ENCODE measurements around the gene SYT7. TPM values are rescaled to one million over a fixed set of nuclear protein-coding genes. Genes with fewer than 3 reads are reported as not detected.

SYT7 gene
- polyA plus RNA-seq, 4 donors = 0.81 to 12.2 (median 3.0) TPM

GRCh38 chr11:61489833-61490721 is 90.8 kb downstream of the SYT7 start:
- peak; percentile 20 for DNase-seq
- H3K4me3 ChIP-seq (ENCODE audit: low read depth in 1 of 3, low read length in 3 of 3) = no peak overlapping the region
- H3K27ac ChIP-seq (ENCODE audit: low read depth in 1 of 3, low read length in 2 of 3) = peak overlapping the region in 1 of 3 donors; percentile 24
- WGBS, 3 donors = 37 to 46% (median 38%) methylated on average over 13 of the region's 13 CpGs
- peaks cover 0 to 22% (median 2%) of the 10 kb centered on the region in 3 donors for H3K4me1 ChIP-seq (ENCODE audit: control insufficient read depth in 3 of 3, insufficient read depth in 2 of 3, low read depth in 1 of 3, low read length in 2 of 3)
- FAIRE-seq = no peak
- peaks cover 0 to 3% of the 10 kb centered on the region in 2 donors for H3K9me3 ChIP-seq (ENCODE audit: control insufficient read depth in 2 of 2, insufficient read depth in 1 of 2, low read depth in 1 of 2, low read length in 1 of 2)
- H3K27me3 ChIP-seq (ENCODE audit: control insufficient read depth in 3 of 3, insufficient read depth in 3 of 3, low read length in 3 of 3) = no peaks in the 10 kb centered on the region
- peaks cover 0 to 13% (median 0%) of the 10 kb centered on the region in 3 donors for H3K36me3 ChIP-seq (ENCODE audit: control insufficient read depth in 3 of 3, insufficient read depth in 2 of 3, low read depth in 1 of 3, low read length in 3 of 3)

- DNase-seq (peak; percentile 71 to 76), FAIRE-seq (no peak)
- H3K9me3 ChIP-seq (ENCODE audit: control insufficient read depth in 2 of 2, insufficient read depth in 1 of 2, low read depth in 1 of 2, low read length in 1 of 2) = peaks cover 0 to 3% of the 10 kb centered on the region in 2 donors
- peaks cover 0 to 13% (median 0%) of the 10 kb centered on the region in 3 donors for H3K36me3 ChIP-seq (ENCODE audit: control insufficient read depth in 3 of 3, insufficient read depth in 2 of 3, low read depth in 1 of 3, low read length in 3 of 3)
- peak overlapping the region in 1 of 3 donors; percentile 14 for H3K27ac ChIP-seq (ENCODE audit: low read depth in 1 of 3, low read length in 2 of 3)
- H3K4me3 ChIP-seq (ENCODE audit: low read depth in 1 of 3, low read length in 3 of 3) = no peak overlapping the region
- peaks cover 0 to 22% (median 2%) of the 10 kb centered on the region in 3 donors for H3K4me1 ChIP-seq (ENCODE audit: control insufficient read depth in 3 of 3, insufficient read depth in 2 of 3, low read depth in 1 of 3, low read length in 2 of 3)
- H3K27me3 ChIP-seq (ENCODE audit: control insufficient read depth in 3 of 3, insufficient read depth in 3 of 3, low read length in 3 of 3) = no peaks in the 10 kb centered on the region
- WGBS, 3 donors = 7 to 22% (median 17%) methylated on average over 19 of the region's 19 CpGs
Measured at GRCh38 chr11:61488651-61489291, 92.1 kb downstream of the SYT7 start.

GRCh38 chr11:61487342-61488025 is 93.4 kb downstream of the SYT7 start:
- Histone ChIP-seq H3K9me3 (ENCODE audit: control insufficient read depth in 2 of 2, insufficient read depth in 1 of 2, low read depth in 1 of 2, low read length in 1 of 2) (peaks cover 0 to 3% of the 10 kb centered on the region in 2 donors), H3K27me3 (ENCODE audit: control insufficient read depth in 3 of 3, insufficient read depth in 3 of 3, low read length in 3 of 3) (no peaks in the 10 kb centered on the region), H3K4me1 (ENCODE audit: control insufficient read depth in 3 of 3, insufficient read depth in 2 of 3, low read depth in 1 of 3, low read length in 2 of 3) (peaks cover 0 to 22% (median 2%) of the 10 kb centered on the region in 3 donors), H3K36me3 (ENCODE audit: control insufficient read depth in 3 of 3, insufficient read depth in 2 of 3, low read depth in 1 of 3, low read length in 3 of 3) (peaks cover 0 to 13% (median 0%) of the 10 kb centered on the region in 3 donors), H3K4me3 (ENCODE audit: low read depth in 1 of 3, low read length in 3 of 3) (no peak overlapping the region), H3K27ac (ENCODE audit: low read depth in 1 of 3, low read length in 2 of 3) (no peak overlapping the region)
- WGBS, 3 donors = 90 to 94% (median 93%) methylated on average over 4 of the region's 4 CpGs
- DNase-seq (no peak), FAIRE-seq (no peak)

GRCh38 chr11:61486779-61487178 is 94.1 kb downstream of the SYT7 start:
- no peak overlapping the region for H3K27ac ChIP-seq (ENCODE audit: low read depth in 1 of 3, low read length in 2 of 3)
- peaks cover 0 to 13% (median 0%) of the 10 kb centered on the region in 3 donors for H3K36me3 ChIP-seq (ENCODE audit: control insufficient read depth in 3 of 3, insufficient read depth in 2 of 3, low read depth in 1 of 3, low read length in 3 of 3)
- no peak overlapping the region for H3K4me3 ChIP-seq (ENCODE audit: low read depth in 1 of 3, low read length in 3 of 3)
- H3K27me3 ChIP-seq (ENCODE audit: control insufficient read depth in 3 of 3, insufficient read depth in 3 of 3, low read length in 3 of 3) = no peaks in the 10 kb centered on the region
- peaks cover 0 to 22% (median 2%) of the 10 kb centered on the region in 3 donors for H3K4me1 ChIP-seq (ENCODE audit: control insufficient read depth in 3 of 3, insufficient read depth in 2 of 3, low read depth in 1 of 3, low read length in 2 of 3)
- H3K9me3 ChIP-seq (ENCODE audit: control insufficient read depth in 2 of 2, insufficient read depth in 1 of 2, low read depth in 1 of 2, low read length in 1 of 2) = peaks cover 0 to 3% of the 10 kb centered on the region in 2 donors
- 83 to 88% (median 85%) methylated on average over 4 to 5 of the region's 5 CpGs for WGBS, 3 donors
- DNase-seq (no peak), FAIRE-seq (no peak)

- no peak overlapping the region for H3K4me3 ChIP-seq (ENCODE audit: low read depth in 1 of 3, low read length in 3 of 3)
- peaks cover 0 to 23% (median 2%) of the 10 kb centered on the region in 3 donors for H3K4me1 ChIP-seq (ENCODE audit: control insufficient read depth in 3 of 3, insufficient read depth in 2 of 3, low read depth in 1 of 3, low read length in 2 of 3)
- WGBS, 3 donors = 89 to 93% (median 91%) methylated on average over 6 of the region's 6 CpGs
- no peak overlapping the region for H3K27ac ChIP-seq (ENCODE audit: low read depth in 1 of 3, low read length in 2 of 3)
- peaks cover 0 to 13% (median 0%) of the 10 kb centered on the region in 3 donors for H3K36me3 ChIP-seq (ENCODE audit: control insufficient read depth in 3 of 3, insufficient read depth in 2 of 3, low read depth in 1 of 3, low read length in 3 of 3)
- DNase-seq (no peak), FAIRE-seq (no peak)
- peaks cover 0 to 3% of the 10 kb centered on the region in 2 donors for H3K9me3 ChIP-seq (ENCODE audit: control insufficient read depth in 2 of 2, insufficient read depth in 1 of 2, low read depth in 1 of 2, low read length in 1 of 2)
- no peaks in the 10 kb centered on the region for H3K27me3 ChIP-seq (ENCODE audit: control insufficient read depth in 3 of 3, insufficient read depth in 3 of 3, low read length in 3 of 3)
Measured at GRCh38 chr11:61486011-61486620, 94.8 kb downstream of the SYT7 start.

GRCh38 chr11:61485080-61485479 is 95.8 kb downstream of the SYT7 start:
- Histone ChIP-seq H3K27me3 (ENCODE audit: control insufficient read depth in 3 of 3, insufficient read depth in 3 of 3, low read length in 3 of 3) (no peaks in the 10 kb centered on the region), H3K9me3 (ENCODE audit: control insufficient read depth in 2 of 2, insufficient read depth in 1 of 2, low read depth in 1 of 2, low read length in 1 of 2) (peaks cover 0 to 3% of the 10 kb centered on the region in 2 donors), H3K27ac (ENCODE audit: low read depth in 1 of 3, low read length in 2 of 3) (no peak overlapping the region), H3K4me3 (ENCODE audit: low read depth in 1 of 3, low read length in 3 of 3) (no peak overlapping the region), H3K4me1 (ENCODE audit: control insufficient read depth in 3 of 3, insufficient read depth in 2 of 3, low read depth in 1 of 3, low read length in 2 of 3) (peaks cover 0 to 17% (median 2%) of the 10 kb centered on the region in 3 donors), H3K36me3 (ENCODE audit: control insufficient read depth in 3 of 3, insufficient read depth in 2 of 3, low read depth in 1 of 3, low read length in 3 of 3) (peaks cover 0 to 13% (median 0%) of the 10 kb centered on the region in 3 donors)
- DNase-seq = no peak
- WGBS, 3 donors = 89 to 94% (median 90%) methylated on average over 11 of the region's 11 CpGs
- FAIRE-seq = no peak

GRCh38 chr11:61484541-61484940 is 96.3 kb downstream of the SYT7 start:
- Histone ChIP-seq H3K4me3 (ENCODE audit: low read depth in 1 of 3, low read length in 3 of 3) (no peak overlapping the region), H3K9me3 (ENCODE audit: control insufficient read depth in 2 of 2, insufficient read depth in 1 of 2, low read depth in 1 of 2, low read length in 1 of 2) (peaks cover 0 to 3% of the 10 kb centered on the region in 2 donors), H3K27me3 (ENCODE audit: control insufficient read depth in 3 of 3, insufficient read depth in 3 of 3, low read length in 3 of 3) (no peaks in the 10 kb centered on the region), H3K4me1 (ENCODE audit: control insufficient read depth in 3 of 3, insufficient read depth in 2 of 3, low read depth in 1 of 3, low read length in 2 of 3) (peaks cover 0 to 13% (median 2%) of the 10 kb centered on the region in 3 donors), H3K36me3 (ENCODE audit: control insufficient read depth in 3 of 3, insufficient read depth in 2 of 3, low read depth in 1 of 3, low read length in 3 of 3) (peaks cover 0 to 13% (median 0%) of the 10 kb centered on the region in 3 donors), H3K27ac (ENCODE audit: low read depth in 1 of 3, low read length in 2 of 3) (no peak overlapping the region)
- FAIRE-seq (no peak), DNase-seq (no peak)
- WGBS, 3 donors = 72 to 81% (median 81%) methylated on average over 10 to 11 of the region's 11 CpGs
